GM19035 (cell line): ENCODE results near the gene PDE3B.
A peak's percentile ranks its signal among the peaks of the same experiment; 100 is the strongest.
"Not testable (repeated sequence)": the region's sequence is repeated elsewhere in the genome, so short reads cannot be mapped to it uniquely, and the experiment has no call there.

Experiments
- ATAC-seq: cut with Tn5 transposase; IDR thresholded peaks from one replicate; pipeline ENCODE4 v1.9.1; 2021; ENCODE audit not compliant: unreplicated experiment

The PDE3B gene

DNA sequence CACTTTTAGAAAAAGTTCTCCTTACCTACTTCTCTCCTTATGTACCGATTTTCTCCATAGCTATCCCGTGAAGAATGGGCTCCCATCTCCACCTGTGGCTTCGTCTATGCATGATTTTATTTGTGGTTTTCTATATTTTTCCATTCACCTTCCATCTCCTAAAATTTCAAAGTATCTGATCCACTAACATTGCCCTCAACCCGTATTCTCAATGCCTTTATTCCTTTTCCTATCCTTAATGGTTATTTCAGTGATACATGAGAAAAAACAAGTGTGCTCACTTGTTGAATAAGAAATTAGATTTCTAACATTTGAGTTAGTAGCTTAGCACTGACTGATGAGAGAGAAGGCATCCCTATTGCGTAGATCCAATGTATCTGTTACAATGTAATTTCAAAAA is 231.6 kb downstream of the PDE3B start:
- no peak for ATAC-seq

DNA sequence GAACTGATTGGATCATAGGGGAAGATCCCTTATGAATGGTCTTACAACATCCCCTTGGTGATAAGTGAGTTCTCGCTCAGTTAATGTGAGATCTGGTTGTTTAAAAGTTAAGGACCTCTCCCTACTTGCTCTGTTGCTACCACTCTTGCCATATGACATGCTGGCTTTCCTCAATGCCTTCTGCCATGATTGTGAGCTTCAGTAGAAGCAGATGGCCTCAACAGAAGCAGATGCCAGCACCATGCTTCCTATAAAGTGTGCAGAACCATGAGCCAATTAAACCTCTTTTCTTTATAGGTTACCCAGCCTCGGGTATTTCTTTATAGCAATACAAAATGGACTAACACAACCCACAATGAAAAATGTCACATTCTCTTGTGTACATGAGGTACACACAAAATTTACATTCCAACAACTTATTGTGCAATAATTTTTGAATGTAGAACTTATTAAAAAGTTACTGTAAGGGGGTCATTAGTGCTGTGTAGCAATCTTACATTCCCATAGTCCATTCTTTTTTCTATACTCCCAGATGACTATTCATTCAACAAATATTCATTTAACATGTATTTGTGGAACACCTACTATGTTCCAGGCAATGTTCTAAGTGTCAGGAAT is 238.1 kb downstream of the PDE3B start:
- ATAC-seq: no peak

DNA sequence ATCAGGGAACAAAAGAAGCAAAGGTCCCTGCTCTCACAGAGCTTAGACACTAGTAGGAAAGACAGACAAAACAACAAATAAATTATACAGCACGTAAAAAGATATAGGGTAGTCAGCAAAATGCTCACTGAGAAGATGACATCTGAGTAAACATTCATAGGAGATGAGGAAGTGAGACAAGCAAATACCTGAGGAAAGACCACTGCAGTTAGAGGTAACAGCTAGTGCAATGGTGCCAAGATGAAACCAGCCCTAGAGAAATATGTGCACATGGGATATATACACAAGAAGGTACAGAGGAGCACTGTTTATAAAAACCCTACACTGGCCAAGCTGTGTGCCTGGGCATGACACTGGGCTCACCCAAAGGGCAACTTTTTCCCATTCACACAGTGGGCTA is 238.6 kb downstream of the PDE3B start:
- no peak for ATAC-seq

DNA sequence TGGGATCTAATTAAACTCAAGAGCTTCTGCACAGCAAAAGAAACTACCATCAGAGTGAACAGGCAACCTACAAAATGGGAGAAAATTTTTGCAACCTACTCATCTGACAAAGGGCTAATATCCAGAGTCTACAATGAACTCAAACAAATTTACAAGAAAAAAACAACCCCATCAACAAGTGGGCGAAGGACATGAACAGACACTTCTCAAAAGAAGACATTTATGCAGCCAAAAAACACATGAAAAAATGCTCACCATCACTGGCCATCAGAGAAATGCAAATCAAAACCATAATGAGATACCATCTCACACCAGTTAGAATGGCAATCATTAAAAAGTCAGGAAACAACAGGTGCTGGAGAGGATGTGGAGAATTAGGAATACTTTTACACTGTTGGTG is 240.1 kb downstream of the PDE3B start:
- ATAC-seq: not testable (repeated sequence)

DNA sequence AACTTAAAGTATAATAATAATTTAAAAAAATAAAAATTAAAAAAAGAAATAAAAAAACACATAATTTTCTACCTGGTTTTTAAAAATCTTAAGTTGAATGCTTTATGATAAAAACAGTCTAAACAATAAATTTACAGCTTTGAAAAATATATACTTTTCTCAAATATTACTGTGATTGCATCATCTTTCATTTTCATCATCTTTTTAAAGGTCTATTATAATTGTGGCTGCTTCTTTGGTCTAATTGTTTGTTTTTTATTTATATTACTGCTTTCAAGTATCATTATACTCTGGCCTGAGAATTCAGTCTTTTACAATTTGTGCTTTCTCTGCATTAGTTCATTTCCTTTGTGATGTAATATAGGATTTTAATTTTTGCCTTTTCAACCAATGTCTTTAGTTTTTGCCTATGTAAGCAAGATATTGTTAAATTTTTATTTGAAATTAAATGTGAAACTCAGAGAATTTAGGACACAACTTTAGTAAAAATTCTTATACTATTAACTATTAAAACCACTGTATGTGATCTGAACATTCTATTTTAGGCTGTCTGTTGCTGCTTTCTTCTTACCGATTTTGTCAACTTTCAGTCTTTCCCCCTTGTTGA is 241.2 kb downstream of the PDE3B start:
- ATAC-seq: no peak

DNA sequence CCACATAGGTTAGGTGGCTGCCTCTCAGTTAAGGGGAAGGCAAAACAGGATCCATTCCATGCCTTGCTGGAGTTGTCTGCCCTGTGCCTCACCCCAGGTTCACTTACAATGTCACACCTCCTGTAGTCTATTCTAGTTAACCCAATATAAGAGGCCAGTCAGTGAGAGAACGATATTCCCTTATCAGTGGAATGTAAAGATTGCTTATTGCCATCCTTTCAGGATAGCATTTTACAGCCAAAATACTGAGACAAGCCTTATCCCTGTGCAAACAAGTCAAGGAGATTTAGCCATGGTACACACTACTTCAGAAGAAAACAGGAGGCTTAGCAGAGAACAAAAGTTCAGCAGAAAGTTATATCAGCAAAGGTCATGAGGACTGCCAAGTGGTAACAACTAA is 242.9 kb downstream of the PDE3B start:
- ATAC-seq: no peak

DNA sequence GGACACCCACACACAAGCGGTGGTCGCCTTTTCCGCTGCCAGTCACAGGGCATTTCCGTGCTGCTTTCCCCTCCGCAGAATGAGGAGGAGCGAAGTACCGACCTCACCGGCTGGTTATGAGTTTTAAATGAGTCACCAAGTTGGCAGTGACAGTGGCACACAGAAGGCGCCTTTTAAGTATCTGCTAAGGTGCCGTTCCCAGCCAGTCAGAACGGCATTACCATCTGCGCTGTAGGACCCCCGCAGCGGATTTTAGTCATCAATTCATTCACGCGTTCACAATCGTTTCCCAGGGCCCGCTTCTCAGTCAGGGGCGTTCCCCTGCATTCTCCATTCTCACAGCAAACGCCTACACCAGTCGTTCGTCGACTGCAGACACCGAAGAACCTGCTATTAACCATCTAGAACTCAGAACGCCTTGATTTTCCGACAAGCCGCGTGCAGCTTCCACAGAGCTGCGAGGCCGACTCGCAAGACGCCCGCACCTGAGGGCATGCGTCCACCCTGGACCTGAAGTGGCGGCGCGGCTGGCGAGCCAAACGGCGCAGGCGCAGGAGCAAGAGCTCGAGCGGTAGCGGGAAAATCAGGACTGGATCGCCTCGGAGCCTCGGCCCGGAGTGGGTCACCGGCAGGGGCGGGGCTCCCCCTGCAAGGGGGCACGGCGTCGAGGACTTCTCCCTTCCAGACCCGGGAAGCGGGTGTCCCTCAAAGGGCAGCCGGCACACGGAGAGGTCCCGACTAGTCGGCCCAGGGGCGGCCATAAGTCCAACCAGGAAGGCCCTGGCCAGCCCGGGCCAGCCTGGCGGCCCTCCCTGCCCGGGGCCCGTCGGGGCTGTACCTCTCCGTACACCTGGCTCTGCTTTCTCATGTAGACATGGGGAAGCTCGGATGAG is 247.8 kb downstream of the PDE3B start:
- ATAC-seq: peak; percentile 62

DNA sequence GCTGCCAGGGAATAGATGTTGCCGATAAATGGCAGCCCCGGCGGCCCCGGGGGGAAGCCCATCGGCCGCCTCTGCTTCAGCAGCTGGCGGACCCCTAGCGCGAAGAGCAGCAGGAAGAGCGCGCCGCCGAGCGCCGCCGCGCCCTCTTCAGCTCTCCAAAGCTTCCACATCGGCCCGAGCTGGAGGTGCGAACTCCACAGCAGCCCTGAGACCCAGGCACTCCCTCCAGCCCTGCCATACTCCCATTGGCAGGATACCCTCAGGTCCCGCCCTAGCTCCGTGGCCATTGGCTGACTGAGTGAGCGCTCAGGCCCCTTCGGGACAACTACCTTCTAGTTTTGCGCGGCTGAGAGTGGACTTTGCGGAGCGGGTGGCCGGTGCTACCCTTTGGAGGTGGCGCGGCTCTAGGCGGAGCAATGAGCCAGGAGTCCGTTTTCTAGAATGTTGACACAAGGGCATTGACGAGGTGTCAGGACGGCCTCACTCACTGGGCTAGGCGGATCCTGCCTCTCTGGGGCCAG is 248.5 kb downstream of the PDE3B start, which contains the start of gene CYP2R1:
Gene CYP2R1, minus strand, starts transcription at position 196 of the 521 bp plus-strand sequence. Its CDS starts 26 bp downstream, at position 170.
- peak; percentile 95 for ATAC-seq

DNA sequence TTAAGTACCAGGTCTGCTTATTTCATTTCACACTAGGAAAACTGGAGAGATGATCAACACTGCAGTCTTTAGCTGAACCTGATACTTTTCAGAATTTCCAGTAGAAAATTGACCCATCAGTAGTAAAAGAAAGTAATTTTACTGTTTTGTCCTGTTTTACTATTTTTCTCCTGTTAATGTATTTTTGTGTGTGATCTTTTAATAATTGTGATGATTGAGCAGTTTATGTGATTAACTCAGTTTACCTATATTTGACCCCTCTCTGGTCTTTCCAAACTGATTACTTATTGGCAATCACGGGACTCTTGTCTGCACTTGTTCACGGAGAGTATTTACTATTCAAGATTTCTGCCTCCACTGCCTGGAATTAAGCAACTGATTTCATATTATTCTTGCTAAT is 249.0 kb downstream of the PDE3B start:
- no peak for ATAC-seq

DNA sequence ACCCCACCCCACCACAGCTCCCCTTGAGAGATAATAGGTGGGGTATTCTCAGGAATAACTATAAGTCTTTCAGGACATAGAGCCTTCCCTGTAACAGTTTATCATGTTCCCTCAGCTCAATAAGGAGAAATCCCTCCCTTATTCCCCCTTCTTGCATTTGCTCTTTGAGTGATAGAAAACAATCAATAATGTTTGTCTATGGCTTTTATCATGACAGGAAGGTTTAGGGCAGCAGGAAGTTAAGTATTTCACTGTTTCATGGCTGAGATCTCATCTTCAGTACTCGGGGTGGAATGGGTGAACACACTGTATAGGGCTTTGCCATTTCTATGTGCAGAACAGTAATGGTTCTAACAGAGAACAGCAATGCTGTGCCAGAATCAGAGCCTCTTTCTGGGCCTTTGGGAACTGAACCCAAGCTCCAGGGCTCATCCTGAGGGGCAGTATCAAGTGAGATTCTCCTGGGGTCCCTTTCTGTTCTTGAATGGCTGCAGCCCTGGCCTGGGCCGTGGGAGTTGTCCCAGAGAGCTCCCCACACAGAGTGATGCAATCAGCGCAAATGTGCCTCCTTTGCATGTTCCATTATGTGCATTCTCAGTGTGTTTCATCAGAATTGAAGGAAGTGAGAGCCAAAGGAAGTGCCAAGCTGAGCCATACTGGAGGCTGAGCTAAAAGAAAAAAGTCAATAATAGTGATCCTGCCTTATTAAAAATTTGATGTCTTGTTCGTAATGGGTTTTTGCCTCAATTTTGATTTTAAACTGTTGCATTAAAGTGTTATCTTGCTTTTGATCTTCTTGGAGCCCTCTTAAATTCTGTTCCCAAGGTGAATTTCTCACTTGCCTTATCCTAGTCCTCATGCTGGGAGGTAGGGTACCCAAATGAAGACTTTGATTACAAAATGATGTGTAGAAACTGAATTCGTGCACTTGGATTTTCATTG is 251.3 kb downstream of the PDE3B start:
- ATAC-seq: no peak

DNA sequence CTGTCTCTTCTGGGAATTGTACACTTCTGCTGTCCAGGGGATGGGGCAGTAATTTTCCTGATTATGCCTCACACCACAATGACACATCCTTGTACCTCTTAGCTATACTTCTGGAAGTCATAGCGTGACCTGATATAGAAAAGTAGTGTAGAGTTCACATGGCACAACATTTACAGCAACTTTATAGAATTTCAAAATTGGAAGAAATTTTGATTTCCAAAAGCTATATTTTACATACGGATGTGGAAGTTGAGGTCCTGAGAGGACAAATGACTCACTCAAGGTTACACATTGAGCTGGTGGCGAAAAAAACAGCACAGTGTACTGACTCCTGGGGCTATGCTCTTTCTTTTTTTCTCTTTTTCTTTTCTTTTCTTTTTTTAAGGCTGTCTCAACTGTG is 254.8 kb downstream of the PDE3B start:
- no peak for ATAC-seq

DNA sequence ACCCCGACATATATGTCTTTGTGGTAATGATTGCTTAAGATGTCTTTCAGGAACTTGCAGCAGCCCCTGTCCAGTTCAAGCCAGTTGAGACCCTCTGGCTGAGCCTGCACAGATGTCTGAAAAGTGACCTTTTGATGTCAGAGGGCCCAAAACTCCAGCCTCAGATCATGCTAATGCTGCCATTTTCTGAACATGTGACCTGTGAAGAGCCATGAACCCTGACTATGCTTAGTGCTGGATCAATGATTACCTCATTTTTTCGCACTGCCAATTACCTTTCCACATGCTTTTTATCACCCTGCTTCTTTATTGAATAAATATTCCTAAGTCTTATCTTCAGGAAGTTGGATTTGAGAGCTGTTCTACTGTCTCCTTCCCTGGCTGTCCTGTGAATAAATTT is 255.3 kb downstream of the PDE3B start:
- ATAC-seq: no peak

DNA sequence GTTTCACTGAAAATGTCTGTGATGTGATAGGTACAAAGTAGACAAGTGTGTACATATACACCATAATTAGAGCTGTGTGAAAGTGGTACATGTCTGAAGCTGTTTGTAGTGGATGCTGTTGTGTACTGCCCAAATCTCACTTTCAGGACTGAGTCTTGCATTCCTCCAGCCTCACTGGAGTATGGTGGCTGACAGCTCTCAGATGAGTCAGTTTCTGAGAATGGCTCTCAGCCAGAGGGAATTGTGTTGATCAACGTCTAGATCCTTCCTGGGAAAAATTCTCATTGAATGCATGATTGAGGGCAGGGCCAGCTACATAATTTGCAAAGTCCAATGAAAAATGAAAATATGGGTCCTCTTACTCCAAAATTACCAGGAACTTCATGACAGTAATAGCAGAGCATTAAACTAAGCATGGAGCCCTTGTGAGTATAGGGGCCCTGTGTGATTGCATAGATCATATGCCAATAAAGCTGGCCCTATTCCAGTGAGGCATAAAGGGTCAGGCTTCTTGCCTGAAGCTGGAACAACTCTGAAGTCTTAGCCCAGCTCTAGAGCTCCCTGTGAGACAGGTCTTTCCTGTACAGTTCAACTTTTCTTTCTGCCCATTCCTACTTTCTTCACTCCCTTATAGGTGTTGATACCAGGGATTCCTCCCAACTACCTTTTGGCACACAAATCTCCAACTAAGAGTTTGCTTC is 259.2 kb downstream of the PDE3B start:
- no peak for ATAC-seq

DNA sequence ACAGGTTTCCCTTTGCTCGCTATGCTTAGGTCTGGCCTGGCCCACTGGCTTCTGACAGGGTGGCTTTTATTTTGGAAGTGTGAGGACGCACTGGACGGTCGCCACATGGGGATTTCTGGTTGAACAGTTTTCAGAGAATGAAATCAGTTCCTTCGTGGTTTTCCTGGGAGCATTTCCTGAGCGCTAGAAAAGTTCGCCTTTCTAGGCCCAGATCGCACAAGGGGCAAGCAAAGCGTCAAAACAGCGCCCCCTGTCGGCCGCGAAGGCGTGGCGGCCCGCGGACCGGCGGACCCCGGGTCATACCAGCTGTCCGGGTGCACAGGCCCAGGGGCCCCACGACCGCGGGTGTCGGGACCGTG is 261.1 kb downstream of the PDE3B start:
- peak; percentile 51 for ATAC-seq

DNA sequence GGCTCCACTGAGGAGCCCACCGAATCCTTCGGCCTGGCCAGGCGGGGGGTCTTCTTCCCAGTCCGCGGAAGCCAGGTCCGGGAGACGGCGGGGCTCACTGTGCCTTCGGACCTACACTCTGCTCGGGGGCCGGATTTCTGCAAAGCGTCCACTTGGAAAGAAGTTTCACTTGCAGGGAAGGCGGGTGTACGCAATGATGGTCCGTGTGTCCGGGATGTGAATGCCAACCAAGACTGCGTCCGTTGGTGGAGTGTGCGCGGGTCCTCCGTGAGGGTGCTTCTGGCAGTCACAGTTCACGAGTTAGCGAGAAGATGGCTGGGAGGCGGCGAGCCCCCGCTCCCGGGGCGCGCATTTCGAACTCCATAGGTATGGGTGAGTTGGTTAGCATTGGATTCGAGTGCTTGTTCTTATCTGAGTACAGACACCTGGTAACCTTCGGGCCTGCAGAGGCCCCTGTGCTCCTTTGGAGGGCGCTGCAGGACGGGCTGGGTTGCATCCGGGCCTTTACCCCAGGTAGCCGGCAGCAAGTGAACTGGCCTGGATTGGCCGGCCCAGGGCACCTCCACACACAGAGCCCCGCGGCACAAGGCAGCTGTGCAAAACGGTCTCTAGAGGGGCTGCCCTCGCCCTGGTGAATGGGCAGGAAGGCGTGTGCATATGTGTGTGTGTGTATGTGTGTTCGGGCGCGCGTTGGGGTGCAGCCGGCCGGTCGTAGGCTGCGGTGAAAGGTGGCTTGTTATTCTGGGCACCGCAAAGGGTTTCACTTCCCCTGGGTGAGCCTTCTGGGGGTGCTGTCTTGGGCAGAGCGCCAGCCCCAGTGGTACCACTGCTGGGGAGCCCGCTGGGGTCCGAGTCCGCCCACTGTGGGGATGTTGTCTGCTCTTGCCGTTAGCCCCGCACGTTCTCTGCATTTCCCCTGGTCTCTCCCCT is 261.8 kb downstream of the PDE3B start:
- ATAC-seq: peak; percentile 57

DNA sequence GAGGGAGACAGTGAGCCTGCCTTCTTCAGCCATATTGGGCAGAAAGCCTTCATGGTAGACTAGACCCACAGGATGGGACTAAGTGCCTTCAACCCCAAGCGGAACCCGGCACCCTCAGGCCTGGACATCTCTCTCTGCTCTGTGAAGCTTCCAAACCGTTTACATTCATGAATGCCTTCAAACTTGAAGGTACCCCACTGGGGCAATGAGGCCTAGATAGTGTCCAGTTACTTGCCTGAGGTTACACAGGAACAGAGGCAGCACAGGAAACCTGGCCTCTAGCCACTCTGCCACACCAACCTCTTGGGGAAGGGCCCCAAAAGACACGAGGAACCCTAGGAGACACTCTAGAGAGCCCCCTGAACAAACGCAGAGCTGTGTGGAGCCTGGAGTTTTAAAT is 263.0 kb downstream of the PDE3B start:
- ATAC-seq: no peak

DNA sequence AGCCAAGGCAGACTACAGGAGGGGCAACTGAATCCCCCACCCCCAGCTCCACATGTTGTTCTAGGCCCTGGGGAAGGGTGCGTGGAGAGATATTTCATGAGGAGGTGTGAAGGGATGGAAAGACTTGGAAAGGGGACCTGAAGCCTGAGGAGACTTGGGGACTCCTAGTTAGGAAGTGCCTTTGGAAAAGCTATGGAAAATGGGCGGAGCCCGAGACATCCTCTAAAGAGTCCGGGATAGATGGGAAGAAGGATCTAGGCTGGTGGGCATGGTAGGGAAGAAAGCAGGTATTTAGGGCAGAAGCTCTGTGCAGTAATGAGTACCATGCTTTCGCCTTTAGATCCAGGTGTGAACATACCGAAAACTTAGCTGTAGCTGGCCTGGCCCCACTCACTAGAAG is 263.4 kb downstream of the PDE3B start:
- no peak for ATAC-seq

DNA sequence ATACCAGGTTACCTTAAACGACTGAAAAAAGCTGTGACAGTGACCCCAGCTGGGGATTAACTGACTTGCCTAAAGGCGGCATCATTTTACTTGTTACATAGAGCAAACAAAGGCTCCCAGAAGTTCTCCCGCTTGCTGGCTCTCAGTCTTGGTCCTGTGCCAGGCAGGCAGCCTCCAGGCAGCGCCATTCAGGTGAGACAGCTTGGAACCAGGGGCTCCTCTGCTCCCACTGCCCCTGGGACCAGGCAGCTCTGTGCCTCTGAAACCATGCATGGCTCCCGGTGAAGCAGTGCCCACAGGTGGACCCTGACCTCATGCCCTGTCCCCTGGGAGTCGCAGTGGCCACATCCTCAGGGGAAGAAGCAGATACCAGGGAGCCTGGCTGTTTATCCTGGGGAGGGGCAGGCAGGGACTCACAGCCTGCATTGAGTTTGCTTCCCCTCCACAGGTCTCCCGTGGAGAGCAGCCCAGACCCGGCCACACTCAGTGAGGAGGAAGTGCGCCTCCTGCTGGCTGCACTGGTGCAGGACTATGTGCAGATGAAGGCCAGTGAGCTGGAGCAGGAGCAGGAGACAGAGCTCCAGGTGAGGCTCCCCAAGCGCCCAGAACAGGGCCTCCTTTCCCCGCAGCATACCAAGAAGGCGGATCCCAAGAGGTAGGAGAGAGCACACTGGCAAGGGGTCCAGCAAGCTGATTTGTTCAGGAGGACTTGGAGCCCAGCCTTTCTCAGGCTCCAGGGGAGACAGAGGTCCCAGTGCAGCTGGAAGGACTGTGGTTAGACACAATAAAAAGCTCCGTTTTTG is 264.0 kb downstream of the PDE3B start:
- peak; percentile 52 for ATAC-seq
